HepG2 (cell line): Measurements from ENCODE around the gene LCA5. TPM values are rescaled to one million over a fixed set of nuclear protein-coding genes. Genes with fewer than 3 reads are reported as not detected.

Experiments
- CBX2 ChIP-seq, 2 experiments: fragments of 200-600 bp in 1 of 2; sonication (generic); formaldehyde crosslinking in 1 of 2; IDR thresholded peaks; 2 replicates each; pipeline versions ENCODE4 v1.7.0 to v1.8.1; 2018 to 2022; ENCODE audit warnings: low read depth in 2 of 2, low read length in 1 of 2, mild to moderate bottlenecking in 1 of 2, missing genetic modification reagents in 1 of 2
- ELF1 ChIP-seq: sonication (generic); formaldehyde crosslinking; IDR thresholded peaks from 2 replicates; pipeline ENCODE4 v1.4.0; 2020; ENCODE audit warnings: missing genetic modification reagents
- HMGXB4 ChIP-seq, 2 experiments: sonication (generic) in 1 of 2; formaldehyde crosslinking in 1 of 2; IDR thresholded peaks; 2 replicates each; pipeline versions ENCODE4 v1.4.0 to v1.6.1; 2018 to 2020; ENCODE audit warnings: missing genetic modification reagents in 2 of 2, borderline replicate concordance in 1 of 2, low read depth in 1 of 2, mild to moderate bottlenecking in 1 of 2, missing biosample characterization in 1 of 2
- KDM1A ChIP-seq: IDR thresholded peaks from 2 replicates; pipeline ENCODE4 v1.6.1; 2016; ENCODE audit warnings: missing compliant biosample characterization
- NFRKB ChIP-seq: fragments of 450-650 bp; IDR thresholded peaks from 2 replicates; pipeline ENCODE4 v1.6.1; 2017
- NR1H2 ChIP-seq: sonication (generic); formaldehyde crosslinking; IDR thresholded peaks from 2 replicates; pipeline ENCODE4 v1.8.1; 2022; ENCODE audit warnings: low read depth, missing genetic modification reagents, borderline replicate concordance
- POLR2AphosphoS2 ChIP-seq: IDR thresholded peaks from 2 replicates; pipeline ENCODE4 v1.6.1; 2011; ENCODE audit warnings: low read depth, low read length, improper control_type of control experiment
- REL ChIP-seq: sonication (generic); formaldehyde crosslinking; conservative IDR thresholded peaks from 2 replicates; pipeline ENCODE4 v1.8.0; 2022; ENCODE audit warnings: mild to moderate bottlenecking, missing genetic modification reagents, moderate library complexity
- TBX2 ChIP-seq: sonication (generic); formaldehyde crosslinking; IDR thresholded peaks from 2 replicates; pipeline ENCODE4 v1.5.0; 2020; ENCODE audit warnings: missing genetic modification reagents, mild to moderate bottlenecking, borderline replicate concordance
- ZBED4 ChIP-seq: sonication (generic); formaldehyde crosslinking; IDR thresholded peaks from 2 replicates; pipeline ENCODE4 v1.4.0; 2020; ENCODE audit warnings: missing genetic modification reagents, borderline replicate concordance
- ZNF513 ChIP-seq: sonication (generic); formaldehyde crosslinking; conservative IDR thresholded peaks from 2 replicates; pipeline ENCODE4 v1.5.0; 2020; ENCODE audit warnings: missing genetic modification reagents
- ZNF562 ChIP-seq: sonication (generic); formaldehyde crosslinking; IDR thresholded peaks from 2 replicates; pipeline ENCODE4 v1.8.0; 2022; ENCODE audit warnings: missing genetic modification reagents, borderline replicate concordance
- ZNF800 ChIP-seq: sonication (generic); formaldehyde crosslinking; IDR thresholded peaks from 2 replicates; pipeline ENCODE4 v1.4.0; 2020; ENCODE audit warnings: missing genetic modification reagents
- polyA plus RNA-seq, 8 experiments: library from polyadenylated mRNA; depleted of rRNA in 3 of 8; stranded (reverse) in 7 of 8; unstranded in 1 of 8; fragments of >200 nt; fragmentation: Illumina TruSeq in 4 of 8; extraction: Trizol in 4 of 8; gene quantifications; 2 replicates each; pipeline versions ENCODE4 v1.2.1 to v1.2.3, GENCODE V29; 2011 to 2016; ENCODE audit warnings: low read depth in 4 of 8, missing spikeins in 1 of 8, mixed read lengths in 1 of 8; ENCODE audit not compliant: insufficient read depth in 1 of 8
- total RNA-seq, 5 experiments: library from RNA; depleted of rRNA; stranded (reverse); fragments of >200 nt; fragmentation: Illumina TruSeq; extraction: Trizol; gene quantifications; 2 replicates each; pipeline ENCODE4 v1.2.3, GENCODE V29; 2016; ENCODE audit warnings: low read depth in 1 of 5
- TF ChIP-seq, protein P1 (sequence below): sonication (generic); formaldehyde crosslinking; IDR thresholded peaks from 2 replicates; pipeline ENCODE4 v1.4.0; 2020; ENCODE audit warnings: low read depth, missing genetic modification reagents

Gene LCA5
- total and polyA plus RNA-seq, 2 of the 13 experiments (the other 11 are each of a cell fraction or from before 2014, with no cell fraction given) = 0.84 to 4.6 TPM

DNA sequence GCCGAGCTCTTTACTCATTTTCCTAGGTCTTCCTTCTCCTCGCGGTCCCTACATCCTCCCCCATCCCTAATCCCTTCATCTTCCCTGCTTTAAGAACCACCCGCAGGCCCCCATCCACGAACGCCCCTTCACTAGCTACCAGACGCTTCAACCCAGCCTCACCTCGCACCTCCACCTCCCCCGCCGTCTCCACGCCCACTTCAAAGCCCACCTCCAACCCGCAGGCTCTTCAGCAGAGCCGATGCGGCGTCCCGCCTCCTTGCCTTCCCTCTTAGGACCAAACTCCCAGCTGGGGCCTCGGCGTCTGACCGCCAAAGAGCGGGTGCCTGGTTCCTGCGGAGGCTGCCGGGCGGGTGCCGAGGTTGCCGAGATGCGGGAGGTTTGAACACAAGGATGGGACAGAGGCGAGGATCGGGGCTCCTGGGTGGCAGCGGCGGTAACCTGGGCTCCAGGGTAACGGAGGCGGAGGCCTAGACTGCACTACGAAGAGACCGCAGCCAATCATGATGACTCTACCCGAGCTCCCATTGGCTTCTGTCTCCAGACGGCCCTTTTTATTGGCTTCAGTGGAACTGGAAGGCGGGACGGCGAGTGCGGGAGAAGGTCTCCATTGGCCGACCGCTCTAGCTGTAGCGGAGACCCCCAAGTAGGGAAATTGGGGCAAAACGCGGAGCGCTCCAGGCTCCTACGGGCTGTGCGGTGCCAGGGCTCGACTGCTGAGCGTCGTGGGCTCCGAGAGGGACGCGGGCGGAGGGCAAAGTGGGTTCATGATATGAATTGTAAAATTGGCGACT is at the start of gene LCA5 (continued):
- TF ChIP-seq ZNF513 (no peak), ZBED4 (CRISPR knock-in tag) (0 out of 2 replicates have a peak, but pooled peaks have one; percentile 45), ZNF562 (CRISPR knock-in tag) (no peak), POLR2AphosphoS2 (no peak), KDM1A (no peak), ZNF800 (CRISPR knock-in tag) (no peak), TBX2 (CRISPR knock-in tag) (peak; percentile 65; the same call in 1 of the 2 replicates), NR1H2 (CRISPR knock-in tag) (no peak), ELF1 (CRISPR knock-in tag) (no peak), CBX2 (IDR thresholded peaks at IDR 0.05; ENCODE audit: low read depth, low read length) (no peak), CBX2 (CRISPR knock-in tag; IDR thresholded peaks at IDR 0.05; ENCODE audit: low read depth) (no peak), HMGXB4 (CRISPR knock-in tag; IDR thresholded peaks at IDR 0.05; ENCODE audit: borderline replicate concordance in 1 of 2, low read depth in 1 of 2) (peak; percentile 70 to 74; a peak in 3 of 4 replicates), NFRKB (no peak), REL (0 out of 2 replicates have a peak, but pooled peaks have one; percentile 56)
- TF ChIP-seq, protein P1, sequence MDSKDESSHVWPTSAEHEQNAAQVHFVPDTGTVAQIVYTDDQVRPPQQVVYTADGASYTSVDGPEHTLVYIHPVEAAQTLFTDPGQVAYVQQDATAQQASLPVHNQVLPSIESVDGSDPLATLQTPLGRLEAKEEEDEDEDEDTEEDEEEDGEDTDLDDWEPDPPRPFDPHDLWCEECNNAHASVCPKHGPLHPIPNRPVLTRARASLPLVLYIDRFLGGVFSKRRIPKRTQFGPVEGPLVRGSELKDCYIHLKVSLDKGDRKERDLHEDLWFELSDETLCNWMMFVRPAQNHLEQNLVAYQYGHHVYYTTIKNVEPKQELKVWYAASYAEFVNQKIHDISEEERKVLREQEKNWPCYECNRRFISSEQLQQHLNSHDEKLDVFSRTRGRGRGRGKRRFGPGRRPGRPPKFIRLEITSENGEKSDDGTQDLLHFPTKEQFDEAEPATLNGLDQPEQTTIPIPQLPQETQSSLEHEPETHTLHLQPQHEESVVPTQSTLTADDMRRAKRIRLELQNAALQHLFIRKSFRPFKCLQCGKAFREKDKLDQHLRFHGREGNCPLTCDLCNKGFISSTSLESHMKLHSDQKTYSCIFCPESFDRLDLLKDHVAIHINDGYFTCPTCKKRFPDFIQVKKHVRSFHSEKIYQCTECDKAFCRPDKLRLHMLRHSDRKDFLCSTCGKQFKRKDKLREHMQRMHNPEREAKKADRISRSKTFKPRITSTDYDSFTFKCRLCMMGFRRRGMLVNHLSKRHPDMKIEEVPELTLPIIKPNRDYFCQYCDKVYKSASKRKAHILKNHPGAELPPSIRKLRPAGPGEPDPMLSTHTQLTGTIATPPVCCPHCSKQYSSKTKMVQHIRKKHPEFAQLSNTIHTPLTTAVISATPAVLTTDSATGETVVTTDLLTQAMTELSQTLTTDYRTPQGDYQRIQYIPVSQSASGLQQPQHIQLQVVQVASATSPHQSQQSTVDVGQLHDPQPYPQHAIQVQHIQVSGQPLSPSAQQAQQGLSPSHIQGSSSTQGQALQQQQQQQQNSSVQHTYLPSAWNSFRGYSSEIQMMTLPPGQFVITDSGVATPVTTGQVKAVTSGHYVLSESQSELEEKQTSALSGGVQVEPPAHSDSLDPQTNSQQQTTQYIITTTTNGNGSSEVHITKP = no peak
